H9 (cell line): ENCODE data around the gene CYP27B1. TPM values are rescaled to one million over a fixed set of nuclear protein-coding genes. Genes with fewer than 3 reads are reported as not detected.

Source experiments
- DNase-seq: peaks from one replicate; pipeline ENCODE4 v3.0.0-alpha.2; 2017
- H2AFZ ChIP-seq: one replicate; pipeline ENCODE4 v1.6.1; 2013; ENCODE audit warnings: mild to moderate bottlenecking, low read length, control low read depth, moderate library complexity
- H2AK5ac ChIP-seq: 2 replicates; pipeline ENCODE4 v1.6.1; 2013; ENCODE audit warnings: low read length, control low read depth, mixed read lengths; ENCODE audit not compliant: insufficient read length
- H2BK120ac ChIP-seq: one replicate; pipeline ENCODE4 v1.6.1; 2013; ENCODE audit warnings: low read depth, mild to moderate bottlenecking, low read length, control low read depth, inconsistent platforms; ENCODE audit not compliant: poor library complexity, severe bottlenecking
- H2BK12ac ChIP-seq: 2 replicates; pipeline ENCODE4 v1.6.1; 2013; ENCODE audit warnings: low read length, control low read depth, mixed read lengths, low read depth; ENCODE audit not compliant: insufficient read length
- H2BK15ac ChIP-seq: 2 replicates; pipeline ENCODE4 v1.6.1; 2013; ENCODE audit warnings: low read depth, low read length, control low read depth
- H2BK20ac ChIP-seq: one replicate; pipeline ENCODE4 v1.6.1; 2013; ENCODE audit warnings: low read depth, mild to moderate bottlenecking, low read length, control low read depth, inconsistent platforms; ENCODE audit not compliant: poor library complexity, severe bottlenecking
- H2BK5ac ChIP-seq: 2 replicates; pipeline ENCODE4 v1.6.1; 2013; ENCODE audit warnings: low read length, control low read depth, mixed read lengths; ENCODE audit not compliant: insufficient read length
- H3K14ac ChIP-seq: 2 replicates; pipeline ENCODE4 v1.6.1; 2013; ENCODE audit warnings: low read length, control low read depth; ENCODE audit not compliant: insufficient read depth
- H3K18ac ChIP-seq: 2 replicates; pipeline ENCODE4 v1.6.1; 2013; ENCODE audit warnings: low read depth, mild to moderate bottlenecking, mixed read lengths, low read length, control low read depth; ENCODE audit not compliant: insufficient read length
- H3K23ac ChIP-seq: 2 replicates; pipeline ENCODE4 v1.6.1; 2013; ENCODE audit warnings: low read length, control low read depth, mixed read lengths, low read depth; ENCODE audit not compliant: insufficient read length
- H3K23me2 ChIP-seq: 2 replicates; pipeline ENCODE4 v1.6.1; 2013; ENCODE audit warnings: low read depth, mild to moderate bottlenecking, mixed read lengths, low read length, control low read depth; ENCODE audit not compliant: insufficient read length, poor library complexity, severe bottlenecking
- H3K27ac ChIP-seq: 2 replicates; pipeline ENCODE4 v1.5.1; 2013; ENCODE audit warnings: low read length, control low read depth, mixed read lengths, low read depth; ENCODE audit not compliant: insufficient read length
- H3K27me3 ChIP-seq: 2 replicates; pipeline ENCODE4 v1.6.1; 2013; ENCODE audit warnings: low read length, control low read depth, inconsistent platforms; ENCODE audit not compliant: insufficient read depth
- H3K4ac ChIP-seq: 2 replicates; pipeline ENCODE4 v1.6.1; 2013; ENCODE audit warnings: low read depth, mild to moderate bottlenecking, control low read depth, inconsistent platforms, low read length, moderate library complexity
- H3K4me1 ChIP-seq: 2 replicates; pipeline ENCODE4 v1.6.1; 2013; ENCODE audit warnings: low read length, control low read depth, inconsistent platforms; ENCODE audit not compliant: insufficient read depth
- H3K4me2 ChIP-seq: 2 replicates; pipeline ENCODE4 v1.6.1; 2013; ENCODE audit warnings: low read length, control low read depth, mixed read lengths; ENCODE audit not compliant: insufficient read length, insufficient read depth
- H3K56ac ChIP-seq: 2 replicates; pipeline ENCODE4 v1.6.1; 2013; ENCODE audit warnings: low read depth, mild to moderate bottlenecking, mixed read lengths, low read length, control low read depth; ENCODE audit not compliant: insufficient read length
- H3K79me1 ChIP-seq: 2 replicates; pipeline ENCODE4 v1.6.1; 2013; ENCODE audit warnings: low read depth, mild to moderate bottlenecking, moderate library complexity, low read length, control low read depth, inconsistent platforms; ENCODE audit not compliant: insufficient read depth, poor library complexity, severe bottlenecking
- H3K79me2 ChIP-seq: 2 replicates; pipeline ENCODE4 v1.6.1; 2013; ENCODE audit warnings: low read length, control low read depth, inconsistent platforms; ENCODE audit not compliant: insufficient read depth
- H3K9ac ChIP-seq: 2 replicates; pipeline ENCODE4 v1.6.1; 2013; ENCODE audit warnings: low read length, control low read depth, mixed read lengths; ENCODE audit not compliant: insufficient read length; ENCODE audit errors: extremely low read depth
- H3K9me3 ChIP-seq: one replicate; pipeline ENCODE4 v1.6.1; 2013; ENCODE audit warnings: low read depth, low read length, inconsistent platforms; ENCODE audit not compliant: control insufficient read depth
- H3T11ph ChIP-seq: one replicate; pipeline ENCODE4 v1.6.1; 2013; ENCODE audit warnings: mild to moderate bottlenecking, low read length, control low read depth, inconsistent platforms
- H4K20me1 ChIP-seq: one replicate; pipeline ENCODE4 v1.6.1; 2013; ENCODE audit not compliant: control insufficient read depth, insufficient read length, insufficient read depth
- H4K5ac ChIP-seq: 2 replicates; pipeline ENCODE4 v1.6.1; 2013; ENCODE audit warnings: low read depth, mild to moderate bottlenecking, mixed read lengths, low read length, control low read depth; ENCODE audit not compliant: insufficient read length
- H4K8ac ChIP-seq: replicated peaks from 2 replicates; pipeline ENCODE4 v1.6.1; 2013; ENCODE audit warnings: low read length, control low read depth, mixed read lengths, low read depth; ENCODE audit not compliant: insufficient read length
- H4K91ac ChIP-seq: 2 replicates; pipeline ENCODE4 v1.6.1; 2013; ENCODE audit warnings: low read depth, mild to moderate bottlenecking, moderate library complexity, mixed read lengths, low read length, control low read depth; ENCODE audit not compliant: insufficient read length
- H3K27ac Mint-ChIP-seq, 3 experiments: 2 replicates in 2 of 3; 3 replicates in 1 of 3; pipeline ENCODE4 v1.8.0; 2020 to 2021; ENCODE audit warnings: mixed read lengths in 3 of 3, mild to moderate bottlenecking in 1 of 3, moderate library complexity in 1 of 3
- H3K27me3 Mint-ChIP-seq: 2 replicates; pipeline ENCODE4 v1.8.0; 2021; ENCODE audit warnings: low read depth, mild to moderate bottlenecking, moderate library complexity, mixed read lengths
- H3K36me3 Mint-ChIP-seq, 3 experiments: 2 replicates in 2 of 3; 3 replicates in 1 of 3; pipeline ENCODE4 v1.8.0; 2020 to 2021; ENCODE audit warnings: low read depth in 3 of 3, mixed read lengths in 3 of 3; ENCODE audit not compliant: insufficient read depth in 1 of 3
- H3K4me1 Mint-ChIP-seq, 2 experiments: 2 replicates each; pipeline ENCODE4 v1.8.0; 2020; ENCODE audit warnings: mixed read lengths in 2 of 2
- H3K4me3 Mint-ChIP-seq, 2 experiments: 2 replicates in 1 of 2; 3 replicates in 1 of 2; pipeline ENCODE4 v1.8.0; 2020 to 2021; ENCODE audit warnings: mild to moderate bottlenecking in 2 of 2, mixed read lengths in 2 of 2, moderate library complexity in 1 of 2
- H3K9me3 Mint-ChIP-seq, 2 experiments: 2 replicates in 1 of 2; 3 replicates in 1 of 2; pipeline ENCODE4 v1.8.0; 2020; ENCODE audit warnings: mild to moderate bottlenecking in 2 of 2, mixed read lengths in 2 of 2, moderate library complexity in 1 of 2
- WGBS: extraction: QIAGEN DNeasy Blood & Tissue Kit; methylation state at CpG from one replicate; pipeline ENCODE4 v1.1.7; 2013; ENCODE audit warnings: missing lambda C conversion rate, low lambda C conversion rate, mixed read lengths; ENCODE audit not compliant: insufficient read length; ENCODE audit errors: extremely low coverage; 5-methylcytosine and 5-hydroxymethylcytosine counted together
- total RNA-seq: library from RNA; stranded (reverse); gene quantifications from 2 replicates; pipeline ENCODE4 v1.2.1, GENCODE V29; 2021
- TF ChIP-seq, protein P1 (sequence below): fragments of 200-600 bp; sonication (generic); conservative IDR thresholded peaks from 3 replicates; pipeline ENCODE4 v1.8.0; 2021; ENCODE audit warnings: antibody characterized with exemption, mild to moderate bottlenecking

Gene CYP27B1
- total RNA-seq, 1 experiment from 2014 or later, result 6.1 TPM

- no peak overlapping the region for H3K14ac ChIP-seq
- H3K4me3 Mint-ChIP-seq, result 0 out of 5 replicates have a peak overlapping the region, but pooled peaks of 1 of the 2 experiments have one; percentile 13
- no peak overlapping the region for H3K23ac ChIP-seq
- no peak overlapping the region for H2BK12ac ChIP-seq
- H3K56ac ChIP-seq, result no peak overlapping the region
- H3K18ac ChIP-seq, result no peak overlapping the region
- H3T11ph ChIP-seq, result no peak overlapping the region
- peaks cover 43% of the 10 kb centered on the region for H3K27me3 ChIP-seq
- H4K8ac ChIP-seq, result no peak overlapping the region
- H3K4ac ChIP-seq, result no peak overlapping the region
- H3K23me2 ChIP-seq, result peaks cover 17% of the 10 kb centered on the region
- H2BK20ac ChIP-seq, result no peak overlapping the region
- H3K79me2 ChIP-seq, result no peaks in the 10 kb centered on the region
- H2BK15ac ChIP-seq, result no peak overlapping the region
- peaks cover 2% of the 10 kb centered on the region; the same call in 1 of the 2 replicates for H3K4me1 ChIP-seq
- H2BK120ac ChIP-seq, result no peak overlapping the region
- no peaks in the 10 kb centered on the region for H3K9me3 ChIP-seq
- peaks cover 27 to 28% of the 10 kb centered on the region in 2 experiments for H3K4me1 Mint-ChIP-seq
- DNase-seq, result peak; percentile 37
- no peak overlapping the region for H2BK5ac ChIP-seq
- peaks cover 0 to 4% (median 0%) of the 10 kb centered on the region in 3 experiments; a peak in 3 of 7 replicates for H3K36me3 Mint-ChIP-seq
- WGBS, result no CpG with 5 or more reads among the region's 5 CpGs
- H2AK5ac ChIP-seq, result no peak overlapping the region
- TF ChIP-seq, protein P1, sequence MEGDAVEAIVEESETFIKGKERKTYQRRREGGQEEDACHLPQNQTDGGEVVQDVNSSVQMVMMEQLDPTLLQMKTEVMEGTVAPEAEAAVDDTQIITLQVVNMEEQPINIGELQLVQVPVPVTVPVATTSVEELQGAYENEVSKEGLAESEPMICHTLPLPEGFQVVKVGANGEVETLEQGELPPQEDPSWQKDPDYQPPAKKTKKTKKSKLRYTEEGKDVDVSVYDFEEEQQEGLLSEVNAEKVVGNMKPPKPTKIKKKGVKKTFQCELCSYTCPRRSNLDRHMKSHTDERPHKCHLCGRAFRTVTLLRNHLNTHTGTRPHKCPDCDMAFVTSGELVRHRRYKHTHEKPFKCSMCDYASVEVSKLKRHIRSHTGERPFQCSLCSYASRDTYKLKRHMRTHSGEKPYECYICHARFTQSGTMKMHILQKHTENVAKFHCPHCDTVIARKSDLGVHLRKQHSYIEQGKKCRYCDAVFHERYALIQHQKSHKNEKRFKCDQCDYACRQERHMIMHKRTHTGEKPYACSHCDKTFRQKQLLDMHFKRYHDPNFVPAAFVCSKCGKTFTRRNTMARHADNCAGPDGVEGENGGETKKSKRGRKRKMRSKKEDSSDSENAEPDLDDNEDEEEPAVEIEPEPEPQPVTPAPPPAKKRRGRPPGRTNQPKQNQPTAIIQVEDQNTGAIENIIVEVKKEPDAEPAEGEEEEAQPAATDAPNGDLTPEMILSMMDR, result no peak
- no peak overlapping the region for H3K9ac ChIP-seq
- H3K4me2 ChIP-seq, result no peak overlapping the region
- no peak overlapping the region for H2AFZ ChIP-seq
- H4K5ac ChIP-seq, result no peak overlapping the region
- H3K27ac ChIP-seq, result no peak overlapping the region
- H4K91ac ChIP-seq, result no peak overlapping the region
- no peaks in the 10 kb centered on the region; a peak in 1 of 5 replicates for H3K9me3 Mint-ChIP-seq
- H3K27me3 Mint-ChIP-seq, result peaks cover 71% of the 10 kb centered on the region
- no peaks in the 10 kb centered on the region for H3K79me1 ChIP-seq
- H4K20me1 ChIP-seq, result no peaks in the 10 kb centered on the region
- H3K27ac Mint-ChIP-seq, result no peak overlapping the region
Observed at GRCh38 chr12:57740656-57741412, 26.0 kb downstream of the CYP27B1 start.
